NCI-H2081 (cell line): ENCODE measurements around the gene NOD2.

Source experiments
- DNase-seq, 2 experiments: peaks; one replicate each; lab custom pipeline; 2025; lab: John Stamatoyannopoulos, UW

The NOD2 gene

GRCh38 chr16:50692999-50693781 is at the start of gene NOD2:
NOD2 (plus strand) TSS chr16:50693606; CDS start chr16:50699496, 5,890 bp downstream.
- no peak for DNase-seq

GRCh38 chr16:50644245-50644644 is 49.2 kb upstream of the NOD2 start:
- no peak for DNase-seq

- DNase-seq = no peak
These were observed 48.7 kb upstream of the NOD2 start for GRCh38 chr16:50644729-50645128.

GRCh38 chr16:50645563-50646220 is 47.7 kb upstream of the NOD2 start:
- DNase-seq = no peak

- DNase-seq = no peak
These were observed 47.1 kb upstream of the NOD2 start for GRCh38 chr16:50646345-50646744.

- DNase-seq = no peak
These were observed 41.5 kb upstream of the NOD2 start for GRCh38 chr16:50651835-50652438.

GRCh38 chr16:50652836-50653425 is 40.5 kb upstream of the NOD2 start:
- no peak for DNase-seq

GRCh38 chr16:50653633-50654519 is 39.5 kb upstream of the NOD2 start:
- no peak for DNase-seq

- no peak for DNase-seq
These were observed 37.8 kb upstream of the NOD2 start for GRCh38 chr16:50655558-50656055.

GRCh38 chr16:50657241-50657640 is 36.2 kb upstream of the NOD2 start:
- no peak for DNase-seq

GRCh38 chr16:50659806-50660205 is 33.6 kb upstream of the NOD2 start:
- no peak for DNase-seq

- no peak for DNase-seq
These were observed 31.0 kb upstream of the NOD2 start for GRCh38 chr16:50662306-50662940.

- no peak for DNase-seq
These were observed 29.1 kb upstream of the NOD2 start for GRCh38 chr16:50664270-50664669.

- peak; percentile 37 to 44 for DNase-seq
These were observed 28.1 kb upstream of the NOD2 start for GRCh38 chr16:50665128-50665878.

- no peak for DNase-seq
These were observed 26.5 kb upstream of the NOD2 start for GRCh38 chr16:50666658-50667496.

- DNase-seq = no peak
These were observed 25.7 kb upstream of the NOD2 start for GRCh38 chr16:50667497-50668367.

GRCh38 chr16:50668368-50669008 is 24.9 kb upstream of the NOD2 start:
- no peak for DNase-seq

GRCh38 chr16:50669741-50670140 is 23.7 kb upstream of the NOD2 start:
- no peak for DNase-seq
